Measurements from ENCODE around the gene PPP2R5C.

Gene PPP2R5C

DNA sequence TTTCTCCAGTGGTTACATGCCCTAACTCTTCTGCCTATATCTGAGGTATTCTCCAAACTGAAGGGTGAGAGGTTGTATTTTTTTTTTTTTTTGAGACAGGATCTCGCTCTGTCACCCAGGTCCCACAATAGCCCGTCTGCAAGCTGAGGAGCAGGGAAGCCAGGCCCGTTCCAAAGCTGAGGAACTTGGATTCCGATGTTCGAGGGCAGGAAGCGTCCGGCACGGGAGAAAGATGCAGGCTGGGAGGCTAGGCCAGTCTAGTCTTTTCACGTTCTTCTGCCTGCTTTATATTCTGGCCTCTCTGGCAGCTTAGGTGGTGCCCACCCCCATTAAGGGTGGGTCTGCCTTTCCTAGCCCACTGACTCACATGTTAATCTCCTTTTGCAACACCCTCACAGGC lies 135.8 kb downstream of the PPP2R5C start:
- H3K36me3 ChIP-seq (ENCODE audit: insufficient read depth, low read length): peaks cover 93% of the 10 kb centered on the region
- no peak overlapping the region for H3K4me3 ChIP-seq (ENCODE audit: low read depth in 1 of 2, low read length in 2 of 2)
- ATAC-seq (ENCODE audit: insufficient read depth, low read depth) (no peak), DNase-seq (no peak)
- H3K27ac ChIP-seq (ENCODE audit: low read length): no peak overlapping the region
- TF ChIP-seq, protein P1, sequence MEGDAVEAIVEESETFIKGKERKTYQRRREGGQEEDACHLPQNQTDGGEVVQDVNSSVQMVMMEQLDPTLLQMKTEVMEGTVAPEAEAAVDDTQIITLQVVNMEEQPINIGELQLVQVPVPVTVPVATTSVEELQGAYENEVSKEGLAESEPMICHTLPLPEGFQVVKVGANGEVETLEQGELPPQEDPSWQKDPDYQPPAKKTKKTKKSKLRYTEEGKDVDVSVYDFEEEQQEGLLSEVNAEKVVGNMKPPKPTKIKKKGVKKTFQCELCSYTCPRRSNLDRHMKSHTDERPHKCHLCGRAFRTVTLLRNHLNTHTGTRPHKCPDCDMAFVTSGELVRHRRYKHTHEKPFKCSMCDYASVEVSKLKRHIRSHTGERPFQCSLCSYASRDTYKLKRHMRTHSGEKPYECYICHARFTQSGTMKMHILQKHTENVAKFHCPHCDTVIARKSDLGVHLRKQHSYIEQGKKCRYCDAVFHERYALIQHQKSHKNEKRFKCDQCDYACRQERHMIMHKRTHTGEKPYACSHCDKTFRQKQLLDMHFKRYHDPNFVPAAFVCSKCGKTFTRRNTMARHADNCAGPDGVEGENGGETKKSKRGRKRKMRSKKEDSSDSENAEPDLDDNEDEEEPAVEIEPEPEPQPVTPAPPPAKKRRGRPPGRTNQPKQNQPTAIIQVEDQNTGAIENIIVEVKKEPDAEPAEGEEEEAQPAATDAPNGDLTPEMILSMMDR (IDR thresholded peaks at IDR 0.05; ENCODE audit: borderline replicate concordance, extremely low read depth, low read length, poor library complexity, severe bottlenecking): no peak
- TF ChIP-seq EZH2 (IDR thresholded peaks at IDR 0.05; ENCODE audit: borderline replicate concordance, low read depth, low read length, severe bottlenecking): no peak
- no peak overlapping the region for H3K9ac ChIP-seq (ENCODE audit: low read depth, low read length)
- H3K79me2 ChIP-seq (ENCODE audit: insufficient read depth, low read length): no peaks in the 10 kb centered on the region
- H3K27me3 ChIP-seq (ENCODE audit: insufficient read depth, low read length, poor library complexity): no peaks in the 10 kb centered on the region
- no peak overlapping the region for H2AFZ ChIP-seq (ENCODE audit: low read depth, low read length)
- no peaks in the 10 kb centered on the region for H3K9me3 ChIP-seq (ENCODE audit: insufficient read depth, low read length, severe bottlenecking)
- no peak overlapping the region for H3K4me2 ChIP-seq (ENCODE audit: insufficient read depth, low read length)
- H3K4me1 ChIP-seq (ENCODE audit: insufficient read depth, low read length): no peaks in the 10 kb centered on the region
- H4K20me1 ChIP-seq (ENCODE audit: insufficient read depth, low read length): no peaks in the 10 kb centered on the region

DNA sequence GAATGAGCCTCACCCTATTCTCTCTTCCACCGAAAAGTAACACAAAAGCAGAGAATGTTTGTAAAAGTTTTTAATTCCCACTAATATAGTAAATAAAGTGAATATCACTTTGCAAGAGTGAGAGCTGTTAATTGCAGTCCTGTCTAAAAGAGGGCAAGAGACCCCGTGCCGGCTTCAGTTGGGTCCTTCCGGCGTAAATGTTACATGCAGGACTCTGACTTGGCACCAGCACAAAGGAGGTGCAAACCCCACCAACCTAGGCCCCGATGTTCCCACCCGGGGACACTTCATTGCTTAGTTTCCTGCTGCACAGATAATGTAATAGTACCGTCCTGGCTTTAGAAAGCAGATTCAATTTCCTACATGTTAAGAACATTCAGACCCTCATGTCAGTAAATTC lies 136.9 kb downstream of the PPP2R5C start:
- Histone ChIP-seq H3K4me1 (ENCODE audit: insufficient read depth, low read length) (no peaks in the 10 kb centered on the region), H3K4me2 (ENCODE audit: insufficient read depth, low read length) (no peak overlapping the region), H3K27ac (ENCODE audit: low read length) (no peak overlapping the region), H2AFZ (ENCODE audit: low read depth, low read length) (no peak overlapping the region), H3K9me3 (ENCODE audit: insufficient read depth, low read length, severe bottlenecking) (no peaks in the 10 kb centered on the region), H3K27me3 (ENCODE audit: insufficient read depth, low read length, poor library complexity) (no peaks in the 10 kb centered on the region), H3K36me3 (ENCODE audit: insufficient read depth, low read length) (peaks cover 94% of the 10 kb centered on the region), H3K4me3 (ENCODE audit: low read depth in 1 of 2, low read length in 2 of 2) (no peak overlapping the region), H4K20me1 (ENCODE audit: insufficient read depth, low read length) (no peaks in the 10 kb centered on the region), H3K79me2 (ENCODE audit: insufficient read depth, low read length) (no peaks in the 10 kb centered on the region), H3K9ac (ENCODE audit: low read depth, low read length) (no peak overlapping the region)
- no peak for DNase-seq
- no peak for TF ChIP-seq EZH2 (IDR thresholded peaks at IDR 0.05; ENCODE audit: borderline replicate concordance, low read depth, low read length, severe bottlenecking)
- TF ChIP-seq, protein P1 (IDR thresholded peaks at IDR 0.05; ENCODE audit: borderline replicate concordance, extremely low read depth, low read length, poor library complexity, severe bottlenecking): no peak
- no peak for ATAC-seq (ENCODE audit: insufficient read depth, low read depth)

DNA sequence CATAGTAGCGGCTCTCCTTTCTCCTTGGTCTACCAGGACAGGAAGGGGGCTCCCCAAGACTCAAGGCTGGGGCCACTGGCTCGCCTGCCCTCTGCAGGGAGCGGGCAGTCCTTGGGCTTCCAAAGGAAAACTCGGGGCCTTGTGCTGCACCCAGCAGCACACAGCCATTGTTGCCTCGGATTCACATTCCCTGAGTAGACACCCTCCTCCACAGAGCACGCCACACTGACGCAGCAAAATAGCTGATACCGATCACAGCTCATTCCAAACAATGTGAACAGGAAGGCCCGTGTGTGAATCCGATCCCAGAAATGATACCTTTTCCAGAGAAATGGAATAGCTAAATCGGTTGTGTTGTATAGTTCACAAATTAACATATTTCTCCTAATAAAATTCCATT lies 137.8 kb downstream of the PPP2R5C start:
- H3K4me2 ChIP-seq (ENCODE audit: insufficient read depth, low read length): no peak overlapping the region
- H3K27ac ChIP-seq (ENCODE audit: low read length): no peak overlapping the region
- no peak overlapping the region for H2AFZ ChIP-seq (ENCODE audit: low read depth, low read length)
- DNase-seq: no peak
- no peak overlapping the region for H3K4me3 ChIP-seq (ENCODE audit: low read depth in 1 of 2, low read length in 2 of 2)
- no peak for ATAC-seq (ENCODE audit: insufficient read depth, low read depth)
- no peaks in the 10 kb centered on the region for H3K4me1 ChIP-seq (ENCODE audit: insufficient read depth, low read length)
- TF ChIP-seq, protein P1 (IDR thresholded peaks at IDR 0.05; ENCODE audit: borderline replicate concordance, extremely low read depth, low read length, poor library complexity, severe bottlenecking): no peak
- no peak for TF ChIP-seq EZH2 (IDR thresholded peaks at IDR 0.05; ENCODE audit: borderline replicate concordance, low read depth, low read length, severe bottlenecking)
- no peaks in the 10 kb centered on the region for H3K9me3 ChIP-seq (ENCODE audit: insufficient read depth, low read length, severe bottlenecking)
- H3K9ac ChIP-seq (ENCODE audit: low read depth, low read length): no peak overlapping the region
- H3K36me3 ChIP-seq (ENCODE audit: insufficient read depth, low read length): peaks cover 96% of the 10 kb centered on the region
- H3K79me2 ChIP-seq (ENCODE audit: insufficient read depth, low read length): no peaks in the 10 kb centered on the region
- H3K27me3 ChIP-seq (ENCODE audit: insufficient read depth, low read length, poor library complexity): no peaks in the 10 kb centered on the region
- no peaks in the 10 kb centered on the region for H4K20me1 ChIP-seq (ENCODE audit: insufficient read depth, low read length)

DNA sequence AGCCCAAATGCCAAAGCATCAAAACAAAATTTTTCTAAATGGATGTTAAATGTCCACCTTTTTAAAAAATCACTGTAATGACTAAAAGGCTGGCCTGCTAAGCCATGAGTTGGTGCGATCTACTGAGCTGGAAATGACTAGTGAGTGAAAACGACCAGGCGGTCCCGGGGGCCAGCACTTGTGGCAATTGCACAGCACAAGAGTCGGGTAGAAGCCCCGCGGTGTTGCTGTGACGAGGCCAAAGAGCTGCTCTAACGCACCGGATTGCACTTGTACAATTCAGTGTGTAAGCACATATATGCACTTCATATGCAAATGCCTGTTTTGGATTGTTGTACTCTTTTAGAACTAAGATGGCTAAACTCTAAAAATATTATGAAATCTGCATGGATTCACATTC lies 138.7 kb downstream of the PPP2R5C start:
- TF ChIP-seq EZH2 (IDR thresholded peaks at IDR 0.05; ENCODE audit: borderline replicate concordance, low read depth, low read length, severe bottlenecking): no peak
- TF ChIP-seq, protein P1 (IDR thresholded peaks at IDR 0.05; ENCODE audit: borderline replicate concordance, extremely low read depth, low read length, poor library complexity, severe bottlenecking): no peak
- no peaks in the 10 kb centered on the region for H3K79me2 ChIP-seq (ENCODE audit: insufficient read depth, low read length)
- no peak overlapping the region for H3K27ac ChIP-seq (ENCODE audit: low read length)
- H3K9ac ChIP-seq (ENCODE audit: low read depth, low read length): no peak overlapping the region
- DNase-seq (no peak), ATAC-seq (ENCODE audit: insufficient read depth, low read depth) (no peak)
- no peak overlapping the region for H2AFZ ChIP-seq (ENCODE audit: low read depth, low read length)
- no peak overlapping the region for H3K4me2 ChIP-seq (ENCODE audit: insufficient read depth, low read length)
- no peak overlapping the region for H3K4me3 ChIP-seq (ENCODE audit: low read depth in 1 of 2, low read length in 2 of 2)
- no peaks in the 10 kb centered on the region for H4K20me1 ChIP-seq (ENCODE audit: insufficient read depth, low read length)
- H3K4me1 ChIP-seq (ENCODE audit: insufficient read depth, low read length): no peaks in the 10 kb centered on the region
- no peaks in the 10 kb centered on the region for H3K9me3 ChIP-seq (ENCODE audit: insufficient read depth, low read length, severe bottlenecking)
- peaks cover 96% of the 10 kb centered on the region for H3K36me3 ChIP-seq (ENCODE audit: insufficient read depth, low read length)
- H3K27me3 ChIP-seq (ENCODE audit: insufficient read depth, low read length, poor library complexity): no peaks in the 10 kb centered on the region

Measured in DND-41 (cell line).